HepG2 (cell line): ENCODE measurements around the gene CFAP221. TPM values are rescaled to one million over a fixed set of nuclear protein-coding genes. Genes with fewer than 3 reads are reported as not detected.

Experiments
- ELF4 ChIP-seq: sonication (generic); formaldehyde crosslinking; IDR thresholded peaks from 2 replicates; pipeline ENCODE4 v1.5.0; 2020; ENCODE audit warnings: missing genetic modification reagents, mild to moderate bottlenecking, moderate library complexity, borderline replicate concordance
- FOXA3 ChIP-seq: IDR thresholded peaks from 2 replicates; pipeline ENCODE4 v1.6.1; 2016; ENCODE audit warnings: missing genetic modification reagents, missing compliant biosample characterization
- HMGXB4 ChIP-seq, 2 experiments: sonication (generic) in 1 of 2; formaldehyde crosslinking in 1 of 2; IDR thresholded peaks; 2 replicates each; pipeline versions ENCODE4 v1.4.0 to v1.6.1; 2018 to 2020; ENCODE audit warnings: missing genetic modification reagents in 2 of 2, borderline replicate concordance in 1 of 2, low read depth in 1 of 2, mild to moderate bottlenecking in 1 of 2, missing biosample characterization in 1 of 2
- HNF1B ChIP-seq: sonication (generic); formaldehyde crosslinking; IDR thresholded peaks from 2 replicates; pipeline ENCODE4 v1.5.1; 2020; ENCODE audit warnings: mild to moderate bottlenecking, moderate library complexity, missing genetic modification reagents
- IKZF5 ChIP-seq: IDR thresholded peaks from 2 replicates; pipeline ENCODE4 v1.6.1; 2018; ENCODE audit warnings: missing genetic modification reagents, mild to moderate bottlenecking, missing compliant biosample characterization
- MIXL1 ChIP-seq: IDR thresholded peaks from 2 replicates; pipeline ENCODE4 v1.6.1; 2016
- NONO ChIP-seq, 2 experiments: fragments of 450-650 bp in 1 of 2; sonication (generic) in 1 of 2; formaldehyde crosslinking in 1 of 2; IDR thresholded peaks in 1 of 2; conservative IDR thresholded peaks in 1 of 2; 2 replicates each; pipeline versions ENCODE4 v1.6.1 to v1.8.0; 2017 to 2022; ENCODE audit warnings: mild to moderate bottlenecking in 1 of 2, missing genetic modification reagents in 1 of 2, moderate library complexity in 1 of 2
- PBX2 ChIP-seq: IDR thresholded peaks from 2 replicates; pipeline ENCODE4 v1.6.1; 2016; ENCODE audit warnings: control low read depth
- RAD21 ChIP-seq: fragments of 450-650 bp; formaldehyde crosslinking; IDR thresholded peaks from 2 replicates; pipeline ENCODE4 v1.5.0; 2020; ENCODE audit warnings: mild to moderate bottlenecking
- RXRB ChIP-seq: IDR thresholded peaks from 2 replicates; pipeline ENCODE4 v1.6.1; 2016; ENCODE audit warnings: borderline replicate concordance, missing genetic modification reagents, missing compliant biosample characterization
- SIN3B ChIP-seq: fragments of 150-350 bp; IDR thresholded peaks from 2 replicates; pipeline ENCODE4 v1.6.1; 2014; ENCODE audit warnings: low read length
- SMC3 ChIP-seq: IDR thresholded peaks from 2 replicates; pipeline ENCODE4 v1.6.1; 2011; ENCODE audit warnings: low read length, improper control_type of control experiment
- TEAD3 ChIP-seq: optimal IDR thresholded peaks from 2 replicates; pipeline ENCODE3; 2016; ENCODE audit warnings: borderline replicate concordance
- TEF ChIP-seq: sonication (generic); formaldehyde crosslinking; IDR thresholded peaks from 2 replicates; pipeline ENCODE4 v1.5.0; 2020; ENCODE audit warnings: missing genetic modification reagents
- TGIF2 ChIP-seq: IDR thresholded peaks from 2 replicates; pipeline ENCODE4 v1.6.1; 2016; ENCODE audit warnings: control low read depth, missing compliant biosample characterization
- THAP11 ChIP-seq: IDR thresholded peaks from 2 replicates; pipeline ENCODE4 v1.6.1; 2016; ENCODE audit warnings: missing biosample characterization, missing genetic modification reagents
- ZBTB38 ChIP-seq: sonication (generic); formaldehyde crosslinking; IDR thresholded peaks from 2 replicates; pipeline ENCODE4 v1.5.1; 2020; ENCODE audit warnings: mild to moderate bottlenecking, missing genetic modification reagents
- ZBTB43 ChIP-seq: sonication (generic); formaldehyde crosslinking; conservative IDR thresholded peaks from 2 replicates; pipeline ENCODE4 v1.4.0; 2020; ENCODE audit warnings: missing genetic modification reagents
- ZNF572 ChIP-seq: sonication (generic); formaldehyde crosslinking; IDR thresholded peaks from 2 replicates; pipeline ENCODE4 v1.5.1; 2020; ENCODE audit warnings: mild to moderate bottlenecking, missing genetic modification reagents
- ZNF749 ChIP-seq: sonication (generic); formaldehyde crosslinking; IDR thresholded peaks from 2 replicates; pipeline ENCODE4 v1.8.0; 2022; ENCODE audit warnings: mild to moderate bottlenecking, missing genetic modification reagents, moderate library complexity, borderline replicate concordance
- ZSCAN21 ChIP-seq: sonication (generic); formaldehyde crosslinking; IDR thresholded peaks from 2 replicates; pipeline ENCODE4 v1.8.0; 2022; ENCODE audit warnings: mild to moderate bottlenecking, missing genetic modification reagents, moderate library complexity, borderline replicate concordance
- polyA plus RNA-seq, 8 experiments: library from polyadenylated mRNA; depleted of rRNA in 3 of 8; stranded (reverse) in 7 of 8; unstranded in 1 of 8; fragments of >200 nt; fragmentation: Illumina TruSeq in 4 of 8; extraction: Trizol in 4 of 8; gene quantifications; 2 replicates each; pipeline versions ENCODE4 v1.2.1 to v1.2.3, GENCODE V29; 2011 to 2016; ENCODE audit warnings: low read depth in 4 of 8, missing spikeins in 1 of 8, mixed read lengths in 1 of 8; ENCODE audit not compliant: insufficient read depth in 1 of 8
- total RNA-seq, 5 experiments: library from RNA; depleted of rRNA; stranded (reverse); fragments of >200 nt; fragmentation: Illumina TruSeq; extraction: Trizol; gene quantifications; 2 replicates each; pipeline ENCODE4 v1.2.3, GENCODE V29; 2016; ENCODE audit warnings: low read depth in 1 of 5

CFAP221 gene
- total and polyA plus RNA-seq, 2 of the 13 experiments (the other 11 are each of a cell fraction or from before 2014, with no cell fraction given), result not detected

GRCh38 chr2:119641562-119642258 lies 97.5 kb downstream of the CFAP221 start (continued):
- 0 out of 2 replicates have a peak, but pooled peaks have one; percentile 15 for TF ChIP-seq ZBTB38 (CRISPR knock-in tag)
- no peak for TF ChIP-seq ELF4
- peak; percentile 46; the same call in 1 of the 2 replicates for TF ChIP-seq TGIF2
- TF ChIP-seq HNF1B (CRISPR knock-in tag), result peak; percentile 45; the same call in 1 of the 2 replicates
- TF ChIP-seq RXRB, result 0 out of 2 replicates have a peak, but pooled peaks have one; percentile 18
- TF ChIP-seq SIN3B, result 0 out of 2 replicates have a peak, but pooled peaks have one; percentile 28
- TF ChIP-seq FOXA3 (CRISPR knock-in tag), result 0 out of 2 replicates have a peak, but pooled peaks have one; percentile 26
- peak; percentile 86; the same call in 1 of the 2 replicates for TF ChIP-seq ZNF572 (CRISPR knock-in tag)
- TF ChIP-seq SMC3, result peak; percentile 92
- no peak for TF ChIP-seq NONO (IDR thresholded peaks at IDR 0.05)
- TF ChIP-seq NONO (CRISPR knock-in tag; conservative IDR thresholded peaks at IDR 0.05), result peak; percentile 42; the same call in 1 of the 2 replicates
- TF ChIP-seq IKZF5 (CRISPR knock-in tag), result peak; percentile 41; the same call in 1 of the 2 replicates
- peak; percentile 40; the same call in 1 of the 2 replicates for TF ChIP-seq PBX2 (CRISPR knock-in tag)
- peak; percentile 71 for TF ChIP-seq RAD21
- peak in 1 of 2 experiments; percentile 45; a peak in 1 of 4 replicates for TF ChIP-seq HMGXB4 (CRISPR knock-in tag; IDR thresholded peaks at IDR 0.05; ENCODE audit: borderline replicate concordance in 1 of 2, low read depth in 1 of 2)
- TF ChIP-seq ZNF749 (CRISPR knock-in tag), result 0 out of 2 replicates have a peak, but pooled peaks have one; percentile 33
- no peak for TF ChIP-seq ZBTB43 (CRISPR knock-in tag)
- peak; percentile 71; the same call in 1 of the 2 replicates for TF ChIP-seq TEF (CRISPR knock-in tag)
- TF ChIP-seq MIXL1 (CRISPR knock-in tag), result no peak
- 0 out of 2 replicates have a peak, but pooled peaks have one; percentile 36 for TF ChIP-seq ZSCAN21 (CRISPR knock-in tag)
- TF ChIP-seq THAP11 (CRISPR knock-in tag), result 0 out of 2 replicates have a peak, but pooled peaks have one; percentile 29
- peak; percentile 56 for TF ChIP-seq TEAD3 (CRISPR knock-in tag)
